Testis (tissue), 2 donors: ENCODE measurements around the gene TRIM71.

ENCODE experiments used
- POLR2A ChIP-seq: fragments of 450-650 bp; IDR thresholded peaks from one replicate; pipeline ENCODE4 v1.6.1; 2017; ENCODE audit warnings: antibody characterized with exemption, mild to moderate bottlenecking, moderate library complexity
- TF ChIP-seq, protein P1 (sequence below), 3 experiments: fragments of 450-650 bp in 2 of 3; fragments of 200-600 bp in 1 of 3; sonication (generic) in 1 of 3; IDR thresholded peaks; one replicate each; pipeline ENCODE4 v1.5.1; 2016 to 2019; ENCODE audit warnings: antibody characterized with exemption in 3 of 3, mild to moderate bottlenecking in 2 of 3, moderate library complexity in 1 of 3

DNA sequence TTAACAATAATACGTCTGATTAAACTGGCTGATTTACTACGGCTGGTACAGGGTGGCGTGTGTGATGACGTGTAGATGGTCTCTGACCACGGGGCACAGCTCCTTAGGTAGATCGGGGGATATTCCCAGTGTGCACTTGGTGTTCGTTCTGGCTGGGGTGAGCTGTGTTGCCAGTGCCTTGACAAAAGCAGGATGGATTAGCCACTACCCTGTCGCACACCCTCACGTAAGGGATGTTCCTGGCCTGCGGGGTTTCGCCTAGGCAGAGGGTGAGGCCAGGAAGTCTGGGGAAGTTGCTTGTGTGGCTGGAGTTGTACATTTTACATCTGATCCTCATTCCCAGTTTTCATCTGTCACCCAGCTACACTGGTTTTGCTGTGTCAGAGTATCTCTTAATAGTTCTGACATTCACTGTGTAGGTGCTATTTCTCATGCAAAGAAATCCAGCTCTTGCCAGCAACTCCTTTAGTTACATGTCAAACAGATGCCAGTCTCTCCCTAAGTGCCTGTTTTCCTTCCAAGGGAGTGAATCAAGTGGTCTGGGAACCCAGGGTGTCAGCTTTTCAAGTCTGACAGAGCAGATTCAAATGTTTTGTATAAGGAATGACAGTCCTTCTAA is 67.6 kb downstream of the TRIM71 start:
- no peak for TF ChIP-seq POLR2A
- TF ChIP-seq, protein P1, sequence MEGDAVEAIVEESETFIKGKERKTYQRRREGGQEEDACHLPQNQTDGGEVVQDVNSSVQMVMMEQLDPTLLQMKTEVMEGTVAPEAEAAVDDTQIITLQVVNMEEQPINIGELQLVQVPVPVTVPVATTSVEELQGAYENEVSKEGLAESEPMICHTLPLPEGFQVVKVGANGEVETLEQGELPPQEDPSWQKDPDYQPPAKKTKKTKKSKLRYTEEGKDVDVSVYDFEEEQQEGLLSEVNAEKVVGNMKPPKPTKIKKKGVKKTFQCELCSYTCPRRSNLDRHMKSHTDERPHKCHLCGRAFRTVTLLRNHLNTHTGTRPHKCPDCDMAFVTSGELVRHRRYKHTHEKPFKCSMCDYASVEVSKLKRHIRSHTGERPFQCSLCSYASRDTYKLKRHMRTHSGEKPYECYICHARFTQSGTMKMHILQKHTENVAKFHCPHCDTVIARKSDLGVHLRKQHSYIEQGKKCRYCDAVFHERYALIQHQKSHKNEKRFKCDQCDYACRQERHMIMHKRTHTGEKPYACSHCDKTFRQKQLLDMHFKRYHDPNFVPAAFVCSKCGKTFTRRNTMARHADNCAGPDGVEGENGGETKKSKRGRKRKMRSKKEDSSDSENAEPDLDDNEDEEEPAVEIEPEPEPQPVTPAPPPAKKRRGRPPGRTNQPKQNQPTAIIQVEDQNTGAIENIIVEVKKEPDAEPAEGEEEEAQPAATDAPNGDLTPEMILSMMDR (IDR thresholded peaks at IDR 0.05): no peak
